GM23248 (cell line): ENCODE measurements around the gene ARFGAP3.

Experiments
- EZH2 ChIP-seq: fragments of 200-600 bp; sonication (generic); IDR thresholded peaks from 2 replicates; pipeline ENCODE4 v1.6.1; 2018; ENCODE audit warnings: antibody characterized with exemption, mild to moderate bottlenecking; ENCODE audit not compliant: insufficient read depth, poor library complexity, severe bottlenecking
- EZH2phosphoT487 ChIP-seq: fragments of 200-600 bp; sonication (generic); IDR thresholded peaks from 2 replicates; pipeline ENCODE4 v1.6.1; 2018; ENCODE audit warnings: antibody characterized with exemption, moderate library complexity, mild to moderate bottlenecking, low read depth; ENCODE audit not compliant: insufficient read depth

GRCh38 chr22:42825796-42826195 lies 31.3 kb downstream of the ARFGAP3 start:
- TF ChIP-seq EZH2phosphoT487 = no peak
- no peak for TF ChIP-seq EZH2
